Activated gamma-delta T cell (primary cell): Measurements from ENCODE around the gene OTULIN.

Experiments used
- DNase-seq: peaks from one replicate; lab custom pipeline; 2025; lab: John Stamatoyannopoulos, UW

The OTULIN gene

GRCh38 chr5:14741801-14742440, 77.4 kb downstream of the OTULIN start:
- DNase-seq: no peak

DNA sequence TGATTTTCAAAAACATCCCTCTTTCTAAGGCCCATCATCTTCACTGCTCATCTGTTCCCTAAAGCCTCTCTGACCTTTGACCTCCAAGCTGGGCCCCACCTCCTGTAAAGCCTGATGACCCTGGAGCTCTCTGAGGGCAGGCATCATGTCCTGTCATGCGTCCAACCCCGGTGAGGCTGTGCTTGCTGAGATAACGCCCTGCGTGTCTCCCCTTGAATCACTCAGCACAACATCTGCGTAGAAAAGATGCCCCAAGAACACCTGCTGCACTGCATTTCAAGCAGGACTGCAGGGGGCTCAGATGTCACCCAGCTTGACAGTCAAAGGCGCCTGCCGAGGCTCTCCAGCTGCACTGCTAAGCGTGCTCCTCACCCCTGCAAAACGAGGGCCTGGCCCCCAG, 78.0 kb downstream of the OTULIN start:
- no peak for DNase-seq

GRCh38 chr5:14743601-14744295, 79.2 kb downstream of the OTULIN start:
- no peak for DNase-seq

GRCh38 chr5:14744296-14745187, 80.0 kb downstream of the OTULIN start:
- DNase-seq: no peak

DNA sequence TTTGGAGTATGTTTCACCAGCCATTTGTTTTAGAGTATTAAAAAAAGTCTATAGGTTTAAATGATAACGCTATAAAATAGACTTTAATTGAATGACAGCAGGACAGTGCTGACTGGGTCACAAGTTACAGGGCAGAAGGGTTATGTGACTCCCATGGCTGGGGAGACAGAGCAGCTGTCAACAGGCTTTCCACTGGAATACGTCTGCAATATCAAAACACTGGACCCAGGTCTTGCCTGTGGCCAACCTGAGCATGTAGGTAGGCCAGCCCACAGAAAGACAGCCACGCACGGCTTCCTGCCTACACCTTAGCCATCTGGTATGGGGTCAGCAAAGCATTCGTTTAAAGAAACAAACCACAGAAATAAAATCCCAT, 80.7 kb downstream of the OTULIN start:
- no peak for DNase-seq

GRCh38 chr5:14745753-14746152, 81.2 kb downstream of the OTULIN start:
- DNase-seq: no peak

- DNase-seq: no peak
Measured at GRCh38 chr5:14748180-14748900, 83.8 kb downstream of the OTULIN start.
